T-helper 2 cell treated with Interferon-gamma antibody and Interleukin-4, amounts not matched to agents 100 ng/mL and 5 ng/mL, for 36 hours (primary cell): ENCODE results near the gene ZNF32. TPM values are rescaled to one million over a fixed set of nuclear protein-coding genes. Genes with fewer than 3 reads are reported as not detected.

Experiments
- total RNA-seq: library from RNA; stranded (reverse); gene quantifications from 2 replicates; pipeline ENCODE4 v1.2.3, GENCODE V29; 2022

Gene ZNF32
- total RNA-seq, 1 donor from 2014 or later, result 18.0 TPM

Other genes with a start within 250 kb of the ZNF32 start
- gene HNRNPF, start 239.7 kb downstream of the ZNF32 start, total RNA-seq, result 512 and 531 TPM in 2 replicates
- 6.1 TPM in 2 replicates for gene ZNF487, start 211.8 kb downstream of the ZNF32 start, total RNA-seq
- gene ZNF239, start 74.3 kb downstream of the ZNF32 start, total RNA-seq, result 1.9 and 2.9 TPM in 2 replicates
- 5.1 and 5.2 TPM in 2 replicates for gene ZNF485, start 42.4 kb downstream of the ZNF32 start, total RNA-seq